Measurements from ENCODE around the gene RABGAP1. TPM values are rescaled to one million over a fixed set of nuclear protein-coding genes. Genes with fewer than 3 reads are reported as not detected.

RABGAP1 gene
- total RNA-seq, 1 donor from 2014 or later: 93.6 TPM

DNA sequence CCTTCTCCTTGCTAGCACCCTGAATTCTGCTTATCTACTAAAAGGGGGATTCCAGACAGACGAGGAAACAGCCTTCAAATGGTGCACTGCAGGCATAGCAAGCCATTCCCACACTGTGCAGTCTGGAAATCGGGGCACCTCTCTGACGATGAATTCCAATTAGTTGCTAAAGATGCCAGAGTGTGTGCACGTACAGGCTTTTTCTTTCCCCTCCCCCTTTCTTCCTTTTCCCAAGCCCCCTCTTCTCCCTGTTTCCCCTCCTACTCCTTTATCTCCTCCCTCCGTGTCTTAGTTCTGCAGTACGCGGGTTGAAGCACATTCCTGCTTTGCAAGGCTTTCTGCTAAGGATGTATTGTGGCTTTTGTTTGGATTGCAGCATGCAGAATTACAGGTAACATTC, 92.5 kb downstream of the RABGAP1 start, which contains the start of gene GPR21:
TSS of gene GPR21 (plus strand) at position 316 of the 400 bp plus-strand sequence. CDS start 900 bp downstream, outside the sequence.
- Mint-ChIP-seq H3K9me3 (ENCODE audit: low read depth) (no peaks in the 10 kb centered on the region), H3K4me3 (ENCODE audit: low read depth) (no peak within 1 kb of the TSS), H3K36me3 (ENCODE audit: insufficient read depth) (peaks cover 13% of the 10 kb centered on the region), H3K27ac (no peak within 1 kb of the TSS), H3K4me1 (ENCODE audit: low read depth) (peaks cover 5% of the 10 kb centered on the region), H3K27me3 (no peaks in the 10 kb centered on the region)
- DNase-seq (ENCODE audit: low spot score, unreplicated experiment): no peak
- TF ChIP-seq, protein P1, sequence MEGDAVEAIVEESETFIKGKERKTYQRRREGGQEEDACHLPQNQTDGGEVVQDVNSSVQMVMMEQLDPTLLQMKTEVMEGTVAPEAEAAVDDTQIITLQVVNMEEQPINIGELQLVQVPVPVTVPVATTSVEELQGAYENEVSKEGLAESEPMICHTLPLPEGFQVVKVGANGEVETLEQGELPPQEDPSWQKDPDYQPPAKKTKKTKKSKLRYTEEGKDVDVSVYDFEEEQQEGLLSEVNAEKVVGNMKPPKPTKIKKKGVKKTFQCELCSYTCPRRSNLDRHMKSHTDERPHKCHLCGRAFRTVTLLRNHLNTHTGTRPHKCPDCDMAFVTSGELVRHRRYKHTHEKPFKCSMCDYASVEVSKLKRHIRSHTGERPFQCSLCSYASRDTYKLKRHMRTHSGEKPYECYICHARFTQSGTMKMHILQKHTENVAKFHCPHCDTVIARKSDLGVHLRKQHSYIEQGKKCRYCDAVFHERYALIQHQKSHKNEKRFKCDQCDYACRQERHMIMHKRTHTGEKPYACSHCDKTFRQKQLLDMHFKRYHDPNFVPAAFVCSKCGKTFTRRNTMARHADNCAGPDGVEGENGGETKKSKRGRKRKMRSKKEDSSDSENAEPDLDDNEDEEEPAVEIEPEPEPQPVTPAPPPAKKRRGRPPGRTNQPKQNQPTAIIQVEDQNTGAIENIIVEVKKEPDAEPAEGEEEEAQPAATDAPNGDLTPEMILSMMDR (IDR thresholded peaks at IDR 0.05; ENCODE audit: unreplicated experiment): no peak

DNA sequence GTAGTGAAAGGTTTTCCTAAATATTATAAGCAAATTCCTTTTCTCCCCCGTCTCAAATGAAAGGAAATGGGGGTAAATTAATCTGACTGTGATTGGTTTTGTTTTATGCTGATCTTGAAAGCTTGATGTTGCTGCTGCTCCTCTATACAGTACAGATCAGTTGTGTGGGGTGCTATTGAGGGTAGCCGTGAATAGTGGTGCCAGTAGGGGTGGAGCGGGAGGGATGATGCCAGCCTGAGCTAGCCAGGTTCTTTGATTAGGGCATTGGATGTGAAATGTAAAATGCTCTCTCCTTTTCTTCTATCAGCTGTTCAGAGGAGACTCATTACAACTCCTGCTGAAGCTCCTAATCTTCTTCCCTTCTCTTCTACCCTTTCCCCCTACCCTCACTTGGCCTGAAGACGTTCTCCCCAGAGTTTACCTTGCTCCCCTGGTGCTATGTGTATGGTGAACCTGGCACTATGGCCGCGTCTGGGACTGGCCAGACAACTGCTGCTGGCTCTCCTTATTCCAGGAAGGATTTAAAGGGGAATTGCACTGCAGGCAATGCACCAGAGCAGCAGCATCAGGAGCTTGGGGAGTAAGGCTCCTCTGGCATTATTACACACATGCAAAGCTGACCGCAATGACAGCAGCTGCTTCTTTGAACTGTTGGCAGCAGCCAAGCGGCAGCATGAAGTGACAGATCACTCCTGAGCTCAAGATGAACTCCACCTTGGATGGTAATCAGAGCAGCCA, 93.2 kb downstream of the RABGAP1 start:
- H3K4me3 Mint-ChIP-seq (ENCODE audit: low read depth): no peak overlapping the region
- H3K27me3 Mint-ChIP-seq: no peaks in the 10 kb centered on the region
- no peaks in the 10 kb centered on the region for H3K9me3 Mint-ChIP-seq (ENCODE audit: low read depth)
- TF ChIP-seq, protein P1 (IDR thresholded peaks at IDR 0.05; ENCODE audit: unreplicated experiment): no peak
- peaks cover 5% of the 10 kb centered on the region for H3K4me1 Mint-ChIP-seq (ENCODE audit: low read depth)
- H3K36me3 Mint-ChIP-seq (ENCODE audit: insufficient read depth): peaks cover 10% of the 10 kb centered on the region
- H3K27ac Mint-ChIP-seq: no peak overlapping the region
- no peak for DNase-seq (ENCODE audit: low spot score, unreplicated experiment)

DNA sequence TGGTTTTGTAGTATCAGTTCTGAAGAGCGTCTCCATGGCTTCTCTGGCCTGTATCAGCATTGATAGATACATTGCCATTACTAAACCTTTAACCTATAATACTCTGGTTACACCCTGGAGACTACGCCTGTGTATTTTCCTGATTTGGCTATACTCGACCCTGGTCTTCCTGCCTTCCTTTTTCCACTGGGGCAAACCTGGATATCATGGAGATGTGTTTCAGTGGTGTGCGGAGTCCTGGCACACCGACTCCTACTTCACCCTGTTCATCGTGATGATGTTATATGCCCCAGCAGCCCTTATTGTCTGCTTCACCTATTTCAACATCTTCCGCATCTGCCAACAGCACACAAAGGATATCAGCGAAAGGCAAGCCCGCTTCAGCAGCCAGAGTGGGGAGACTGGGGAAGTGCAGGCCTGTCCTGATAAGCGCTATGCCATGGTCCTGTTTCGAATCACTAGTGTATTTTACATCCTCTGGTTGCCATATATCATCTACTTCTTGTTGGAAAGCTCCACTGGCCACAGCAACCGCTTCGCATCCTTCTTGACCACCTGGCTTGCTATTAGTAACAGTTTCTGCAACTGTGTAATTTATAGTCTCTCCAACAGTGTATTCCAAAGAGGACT, 94.2 kb downstream of the RABGAP1 start:
- Mint-ChIP-seq H3K9me3 (ENCODE audit: low read depth) (no peaks in the 10 kb centered on the region), H3K27ac (no peak overlapping the region), H3K27me3 (no peaks in the 10 kb centered on the region), H3K4me1 (ENCODE audit: low read depth) (peaks cover 5% of the 10 kb centered on the region), H3K36me3 (ENCODE audit: insufficient read depth) (peaks cover 7% of the 10 kb centered on the region), H3K4me3 (ENCODE audit: low read depth) (no peak overlapping the region)
- TF ChIP-seq, protein P1 (IDR thresholded peaks at IDR 0.05; ENCODE audit: unreplicated experiment): no peak
- DNase-seq (ENCODE audit: low spot score, unreplicated experiment): no peak

DNA sequence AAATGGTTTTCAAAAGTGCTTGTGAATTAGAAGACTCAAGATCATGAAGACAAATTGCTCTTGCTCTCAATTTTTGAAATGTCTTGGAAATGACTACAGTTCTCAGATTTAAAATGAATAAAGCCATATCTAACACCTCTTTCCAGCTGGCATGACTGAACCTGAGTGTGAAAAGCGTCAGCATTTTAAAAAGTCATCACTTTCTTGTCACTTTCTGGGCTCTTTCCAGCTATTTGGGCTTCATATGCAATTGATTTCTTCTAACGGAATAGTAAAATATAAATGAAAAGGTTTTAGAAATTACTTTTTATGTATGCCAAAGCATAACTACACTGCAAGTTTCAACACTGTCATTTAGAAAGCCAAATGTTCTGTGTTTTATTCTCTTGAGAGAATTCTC, 95.0 kb downstream of the RABGAP1 start:
- DNase-seq (ENCODE audit: low spot score, unreplicated experiment): no peak
- H3K9me3 Mint-ChIP-seq (ENCODE audit: low read depth): no peaks in the 10 kb centered on the region

DNA sequence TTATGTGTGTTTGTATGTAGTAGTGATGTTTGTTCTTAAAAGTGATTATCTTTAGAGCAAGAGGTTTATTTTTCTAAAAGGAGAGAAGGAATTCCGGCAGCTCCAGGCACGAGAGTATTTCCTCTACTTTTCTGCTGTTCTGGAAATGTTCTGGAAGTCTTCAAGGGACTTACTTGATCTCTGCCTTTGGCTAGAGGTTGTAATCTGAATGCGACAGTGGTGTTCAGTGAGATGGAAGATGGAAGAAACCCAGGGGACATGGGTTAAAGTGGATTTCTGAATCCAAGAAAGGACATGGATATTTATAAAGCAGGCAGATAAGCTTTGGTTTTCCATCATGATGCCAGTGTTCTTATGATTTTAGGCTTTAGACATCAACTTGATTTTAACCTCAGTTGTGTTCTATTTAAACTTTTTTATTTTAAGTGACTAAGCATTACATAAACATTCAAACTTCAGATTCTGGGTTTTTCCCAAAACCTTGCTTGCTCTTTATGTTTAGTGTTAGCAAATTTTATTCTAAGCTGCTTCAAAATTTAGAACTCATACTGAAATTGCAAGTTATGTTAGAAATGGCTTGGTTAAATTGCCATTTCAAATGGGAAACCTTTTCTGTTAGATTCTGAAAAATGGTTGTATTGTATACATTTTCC, 96.2 kb downstream of the RABGAP1 start:
- Mint-ChIP-seq H3K27me3 (no peaks in the 10 kb centered on the region), H3K9me3 (ENCODE audit: low read depth) (no peaks in the 10 kb centered on the region), H3K36me3 (ENCODE audit: insufficient read depth) (peaks cover 5% of the 10 kb centered on the region), H3K27ac (no peak overlapping the region), H3K4me1 (ENCODE audit: low read depth) (peaks cover 5% of the 10 kb centered on the region), H3K4me3 (ENCODE audit: low read depth) (no peak overlapping the region)
- TF ChIP-seq, protein P1 (IDR thresholded peaks at IDR 0.05; ENCODE audit: unreplicated experiment): no peak
- DNase-seq (ENCODE audit: low spot score, unreplicated experiment): no peak

More for the DNA sequence above, 95.0 kb downstream of the RABGAP1 start:
- Mint-ChIP-seq H3K4me1 (ENCODE audit: low read depth) (peaks cover 5% of the 10 kb centered on the region), H3K36me3 (ENCODE audit: insufficient read depth) (peaks cover 7% of the 10 kb centered on the region), H3K27me3 (no peaks in the 10 kb centered on the region), H3K4me3 (ENCODE audit: low read depth) (no peak overlapping the region), H3K27ac (no peak overlapping the region)
- TF ChIP-seq, protein P1 (IDR thresholded peaks at IDR 0.05; ENCODE audit: unreplicated experiment): no peak

All from progenitor cell of endocrine pancreas (in vitro differentiated cells).